ENCODE results near the gene MAD1L1.

- no peak for TF ChIP-seq CTCF (IDR thresholded peaks at IDR 0.05 in 2 of 3, conservative IDR thresholded peaks at IDR 0.05 in 1 of 3; ENCODE audit: borderline replicate concordance in 1 of 3, insufficient read depth in 1 of 3, low read depth in 2 of 3, low read length in 2 of 3)
- TF ChIP-seq CBX3 (IDR thresholded peaks at IDR 0.05; ENCODE audit: low read depth): no peak
- TF ChIP-seq TCF7L2 (IDR thresholded peaks at IDR 0.05; ENCODE audit: borderline replicate concordance, extremely low read depth, insufficient read depth, insufficient read length): no peak
- no peak for TF ChIP-seq EZH2 (IDR thresholded peaks at IDR 0.05)
- TF ChIP-seq POLR2A (IDR thresholded peaks at IDR 0.05; ENCODE audit: borderline replicate concordance, extremely low read depth, insufficient read depth, insufficient read length): no peak
- TF ChIP-seq EGR1 (IDR thresholded peaks at IDR 0.05; ENCODE audit: low read depth): no peak
- TF ChIP-seq ATF3 (IDR thresholded peaks at IDR 0.05): no peak
- TF ChIP-seq YY1 (IDR thresholded peaks at IDR 0.05; ENCODE audit: extremely low read depth, insufficient replicate concordance, low read depth, low read length): no peak
- no peak for TF ChIP-seq MAX (IDR thresholded peaks at IDR 0.05)
- TF ChIP-seq EZH2phosphoT487 (IDR thresholded peaks at IDR 0.05; ENCODE audit: borderline replicate concordance): no peak
- no peak for TF ChIP-seq SP1 (IDR thresholded peaks at IDR 0.05; ENCODE audit: low read depth)
- TF ChIP-seq ELF1 (IDR thresholded peaks at IDR 0.05; ENCODE audit: borderline replicate concordance, low read depth): no peak
These were observed 151.1 kb downstream of the MAD1L1 start for GRCh38 chr7:2081526-2082135.
